ENCODE measurements around the gene SPATC1L.

DNA sequence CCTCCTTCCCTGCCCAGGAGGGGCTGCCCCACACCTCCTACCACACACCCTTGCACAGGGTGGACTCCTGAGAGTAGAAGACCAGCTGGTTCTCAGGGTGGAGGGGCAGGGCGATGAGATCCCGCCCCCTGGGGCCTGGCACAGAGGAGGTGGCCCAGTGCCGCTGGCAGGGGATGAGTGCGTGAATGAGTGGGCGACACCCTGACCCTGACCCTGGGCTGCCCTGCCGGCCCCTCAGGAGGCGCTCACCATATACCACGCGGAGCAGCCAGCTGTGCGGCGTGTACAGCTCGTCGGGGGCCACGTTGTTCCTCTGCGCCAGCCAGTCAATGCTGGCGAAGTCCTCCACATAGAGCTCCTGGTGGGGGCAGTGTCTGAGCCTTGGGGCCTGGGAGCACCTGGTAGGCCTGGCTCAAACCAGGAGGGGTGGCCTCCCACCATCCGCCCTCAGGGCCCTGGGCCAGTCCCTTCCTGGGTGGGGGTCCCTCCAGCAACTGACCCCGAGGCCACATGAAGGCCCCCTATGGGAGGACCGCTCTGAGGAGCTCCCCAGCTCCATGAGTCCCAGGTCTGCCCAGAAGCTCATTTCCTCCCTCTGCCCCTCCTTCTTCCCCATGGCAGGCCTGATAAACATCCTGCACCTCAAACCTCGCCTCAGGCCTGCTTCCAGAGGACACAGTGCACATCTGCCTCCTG is 31.3 kb upstream of the SPATC1L start:
- TF ChIP-seq POLR2A (IDR thresholded peaks at IDR 0.05) (no peak), EP300 (IDR thresholded peaks at IDR 0.05) (no peak), POLR2AphosphoS5 (IDR thresholded peaks at IDR 0.05) (no peak)
- TF ChIP-seq, protein P1, sequence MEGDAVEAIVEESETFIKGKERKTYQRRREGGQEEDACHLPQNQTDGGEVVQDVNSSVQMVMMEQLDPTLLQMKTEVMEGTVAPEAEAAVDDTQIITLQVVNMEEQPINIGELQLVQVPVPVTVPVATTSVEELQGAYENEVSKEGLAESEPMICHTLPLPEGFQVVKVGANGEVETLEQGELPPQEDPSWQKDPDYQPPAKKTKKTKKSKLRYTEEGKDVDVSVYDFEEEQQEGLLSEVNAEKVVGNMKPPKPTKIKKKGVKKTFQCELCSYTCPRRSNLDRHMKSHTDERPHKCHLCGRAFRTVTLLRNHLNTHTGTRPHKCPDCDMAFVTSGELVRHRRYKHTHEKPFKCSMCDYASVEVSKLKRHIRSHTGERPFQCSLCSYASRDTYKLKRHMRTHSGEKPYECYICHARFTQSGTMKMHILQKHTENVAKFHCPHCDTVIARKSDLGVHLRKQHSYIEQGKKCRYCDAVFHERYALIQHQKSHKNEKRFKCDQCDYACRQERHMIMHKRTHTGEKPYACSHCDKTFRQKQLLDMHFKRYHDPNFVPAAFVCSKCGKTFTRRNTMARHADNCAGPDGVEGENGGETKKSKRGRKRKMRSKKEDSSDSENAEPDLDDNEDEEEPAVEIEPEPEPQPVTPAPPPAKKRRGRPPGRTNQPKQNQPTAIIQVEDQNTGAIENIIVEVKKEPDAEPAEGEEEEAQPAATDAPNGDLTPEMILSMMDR (IDR thresholded peaks at IDR 0.05): no peak

All from upper lobe of left lung (tissue), 4 donors.